CD4-positive, CD25-positive, alpha-beta regulatory T cell (primary cell): ENCODE data around the gene HIVEP3. TPM values are rescaled to one million over a fixed set of nuclear protein-coding genes. Genes with fewer than 3 reads are reported as not detected.

Source experiments
- ATAC-seq, 2 donors: fragments of 150-1000 bp; cut with Tn5 transposase; one replicate each; pipeline ENCODE4 v1.10.0; 2021; ENCODE audit warnings: low read depth in 2 of 2, moderate number of reproducible peaks in 2 of 2, moderate library complexity in 1 of 2
- DNase-seq, 3 donors: peaks; one replicate each; pipeline versions ENCODE4 v3.0.0 to v3.0.0-alpha.2; 2012 to 2022; ENCODE audit warnings: mixed read lengths in 1 of 3
- H3K27ac ChIP-seq: one replicate; pipeline ENCODE4 v1.7.0; 2013; ENCODE audit warnings: mild to moderate bottlenecking, low read length; ENCODE audit not compliant: insufficient read depth, poor library complexity, severe bottlenecking
- H3K27me3 ChIP-seq: one replicate; pipeline ENCODE4 v1.7.0; 2013; ENCODE audit warnings: low read length; ENCODE audit not compliant: control insufficient read depth, insufficient read depth
- H3K36me3 ChIP-seq: one replicate; pipeline ENCODE4 v1.7.0; 2013; ENCODE audit warnings: mild to moderate bottlenecking, low read length, moderate library complexity; ENCODE audit not compliant: control insufficient read depth, insufficient read depth
- H3K4me1 ChIP-seq: 2 replicates; pipeline ENCODE4 v1.7.0; 2013; ENCODE audit warnings: mild to moderate bottlenecking, low read length; ENCODE audit not compliant: insufficient read depth, control insufficient read depth, poor library complexity, severe bottlenecking
- H3K4me3 ChIP-seq: one replicate; pipeline ENCODE4 v1.7.0; 2013; ENCODE audit warnings: low read depth, mild to moderate bottlenecking, low read length, moderate library complexity
- H3K9me3 ChIP-seq, 2 experiments: 1 replicate in 1 of 2; 2 replicates in 1 of 2; pipeline ENCODE4 v1.7.0; 2013; ENCODE audit warnings: low read length in 2 of 2, mild to moderate bottlenecking in 1 of 2, moderate library complexity in 1 of 2; ENCODE audit not compliant: control insufficient read depth in 2 of 2
- H3K27ac Mint-ChIP-seq, 3 donors: one replicate each; pipeline ENCODE4 v1.8.0; 2020 to 2022; ENCODE audit warnings: mild to moderate bottlenecking in 3 of 3, mixed read lengths in 3 of 3, moderate library complexity in 2 of 3
- H3K27me3 Mint-ChIP-seq: one replicate; pipeline ENCODE4 v1.8.0; 2022; ENCODE audit warnings: mild to moderate bottlenecking, mixed read lengths
- H3K36me3 Mint-ChIP-seq: one replicate; pipeline ENCODE4 v1.8.0; 2020; ENCODE audit warnings: mixed read lengths
- H3K4me1 Mint-ChIP-seq, 4 donors: one replicate each; pipeline ENCODE4 v1.8.0; 2020 to 2022; ENCODE audit warnings: mixed read lengths in 4 of 4, mild to moderate bottlenecking in 1 of 4
- H3K4me3 Mint-ChIP-seq, 4 donors: one replicate each; pipeline ENCODE4 v1.8.0; 2020 to 2022; ENCODE audit warnings: mild to moderate bottlenecking in 4 of 4, mixed read lengths in 4 of 4, moderate library complexity in 3 of 4
- H3K9me3 Mint-ChIP-seq, 7 donors: one replicate each; pipeline ENCODE4 v1.8.0; 2020 to 2022; ENCODE audit warnings: mixed read lengths in 7 of 7, mild to moderate bottlenecking in 3 of 7, moderate library complexity in 2 of 7
- polyA plus RNA-seq, 4 donors: library from polyadenylated mRNA; unstranded; fragments of 300-500 nt; fragmentation: Illumina TruSeq; gene quantifications; one replicate each; pipeline ENCODE4 v1.2.3, GENCODE V29; 2021
- total RNA-seq: library from RNA; stranded (reverse); gene quantifications from one replicate; pipeline ENCODE4 v1.2.3, GENCODE V29; 2022

The HIVEP3 gene
- total RNA-seq: 17.2 TPM
- polyA plus RNA-seq: 10 to 100 TPM in 1 of 4 donors, 1 to 10 TPM in 3; 3.9 to 10.9 (median 6.0) TPM

- H3K4me3 Mint-ChIP-seq: peak within 1 kb of the TSS; percentile 90 to 97 (median 92)
- no peaks in the 10 kb centered on the region for H3K36me3 ChIP-seq
- H3K4me1 Mint-ChIP-seq: peaks cover 26 to 74% (median 59%) of the 10 kb centered on the region in 4 donors
- H3K36me3 Mint-ChIP-seq: no peaks in the 10 kb centered on the region
- H3K4me3 ChIP-seq: peak within 1 kb of the TSS; percentile 90
- no peaks in the 10 kb centered on the region for H3K27me3 ChIP-seq
- H3K4me1 ChIP-seq: peaks cover 70% of the 10 kb centered on the region
- ATAC-seq (no peak), DNase-seq (peak in 1 of 3 donors; percentile 26)
- no peaks in the 10 kb centered on the region for H3K27me3 Mint-ChIP-seq
- no peaks in the 10 kb centered on the region for H3K9me3 ChIP-seq
- H3K9me3 Mint-ChIP-seq: peaks cover 0 to 1% (median 0%) of the 10 kb centered on the region in 7 donors
- peak within 1 kb of the TSS; percentile 78 for H3K27ac ChIP-seq
- H3K27ac Mint-ChIP-seq: peak within 1 kb of the TSS; percentile 95 to 99 (median 98)
Measured at GRCh38 chr1:41918450-41919043, at the start of gene HIVEP3. HIVEP3 (minus strand) TSS chr1:41918922.

GRCh38 chr1:41964400-41964799 lies 45.7 kb upstream of the HIVEP3 start:
- no peaks in the 10 kb centered on the region for H3K27me3 Mint-ChIP-seq
- H3K27me3 ChIP-seq: no peaks in the 10 kb centered on the region
- H3K9me3 ChIP-seq: peaks cover 0 to 2% of the 10 kb centered on the region in 2 experiments
- no peaks in the 10 kb centered on the region for H3K36me3 ChIP-seq
- no peaks in the 10 kb centered on the region for H3K4me1 ChIP-seq
- H3K27ac ChIP-seq: no peak overlapping the region
- no peak overlapping the region for H3K4me3 Mint-ChIP-seq
- no peak overlapping the region for H3K27ac Mint-ChIP-seq
- peaks cover 0 to 6% (median 3%) of the 10 kb centered on the region in 4 donors for H3K4me1 Mint-ChIP-seq
- no peak overlapping the region for H3K4me3 ChIP-seq
- H3K36me3 Mint-ChIP-seq: peaks cover 9% of the 10 kb centered on the region
- ATAC-seq (no peak), DNase-seq (no peak)
- peaks cover 0 to 14% (median 2%) of the 10 kb centered on the region in 7 donors for H3K9me3 Mint-ChIP-seq

DNA sequence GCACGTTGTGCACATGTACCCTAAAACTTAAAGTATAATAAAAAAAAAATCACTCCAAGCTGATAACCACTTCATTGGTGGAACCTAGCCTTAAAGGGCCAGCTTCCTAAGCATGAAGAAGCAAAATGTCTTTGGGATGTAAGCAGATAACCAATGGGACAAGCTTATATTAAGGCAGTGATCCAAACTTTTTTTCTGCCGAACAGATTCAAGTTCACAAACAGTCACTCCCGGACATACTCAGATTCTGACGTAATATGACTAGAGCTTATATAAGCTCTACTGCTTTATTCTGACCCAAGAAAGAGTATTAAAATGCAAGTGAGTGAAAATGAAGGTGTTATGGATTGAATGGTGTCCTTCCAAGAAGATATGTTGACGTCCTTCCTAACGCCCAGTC lies 44.9 kb upstream of the HIVEP3 start:
- H3K4me1 ChIP-seq: no peaks in the 10 kb centered on the region
- Mint-ChIP-seq H3K4me1 (peaks cover 0 to 6% (median 3%) of the 10 kb centered on the region in 4 donors), H3K27me3 (no peaks in the 10 kb centered on the region), H3K9me3 (peaks cover 0 to 13% (median 2%) of the 10 kb centered on the region in 7 donors), H3K36me3 (peaks cover 9% of the 10 kb centered on the region), H3K27ac (peak overlapping the region in 1 of 3 donors; percentile 64), H3K4me3 (no peak overlapping the region)
- H3K4me3 ChIP-seq: no peak overlapping the region
- no peak for DNase-seq
- ATAC-seq: no peak
- peaks cover 0 to 2% of the 10 kb centered on the region in 2 experiments for H3K9me3 ChIP-seq
- no peaks in the 10 kb centered on the region for H3K27me3 ChIP-seq
- no peaks in the 10 kb centered on the region for H3K36me3 ChIP-seq
- H3K27ac ChIP-seq: no peak overlapping the region

- Histone ChIP-seq H3K27me3 (no peaks in the 10 kb centered on the region), H3K4me3 (no peak overlapping the region), H3K4me1 (no peaks in the 10 kb centered on the region), H3K9me3 (no peaks in the 10 kb centered on the region), H3K36me3 (no peaks in the 10 kb centered on the region), H3K27ac (no peak overlapping the region)
- H3K27ac Mint-ChIP-seq: peak overlapping the region in 1 of 3 donors; percentile 33
- no peaks in the 10 kb centered on the region for H3K36me3 Mint-ChIP-seq
- H3K4me1 Mint-ChIP-seq: peaks cover 0 to 18% (median 11%) of the 10 kb centered on the region in 4 donors
- no peaks in the 10 kb centered on the region for H3K27me3 Mint-ChIP-seq
- ATAC-seq: no peak
- DNase-seq: no peak
- H3K9me3 Mint-ChIP-seq: peaks cover 0 to 2% (median 0%) of the 10 kb centered on the region in 7 donors
- no peak overlapping the region for H3K4me3 Mint-ChIP-seq
Measured at GRCh38 chr1:41958015-41958673, 39.4 kb upstream of the HIVEP3 start.

GRCh38 chr1:41957568-41957967 lies 38.8 kb upstream of the HIVEP3 start:
- H3K4me3 Mint-ChIP-seq: no peak overlapping the region
- ATAC-seq: no peak
- H3K27ac Mint-ChIP-seq: peak overlapping the region in 1 of 3 donors; percentile 22
- H3K27me3 Mint-ChIP-seq: peaks cover under 1% of the 10 kb centered on the region
- H3K36me3 Mint-ChIP-seq: no peaks in the 10 kb centered on the region
- Histone ChIP-seq H3K9me3 (no peaks in the 10 kb centered on the region), H3K27me3 (no peaks in the 10 kb centered on the region), H3K4me3 (no peak overlapping the region), H3K27ac (no peak overlapping the region), H3K36me3 (no peaks in the 10 kb centered on the region), H3K4me1 (no peaks in the 10 kb centered on the region)
- peaks cover 0 to 18% (median 11%) of the 10 kb centered on the region in 4 donors for H3K4me1 Mint-ChIP-seq
- H3K9me3 Mint-ChIP-seq: peaks cover 0 to 1% (median 0%) of the 10 kb centered on the region in 7 donors
- DNase-seq: no peak

GRCh38 chr1:41955461-41956159 lies 36.9 kb upstream of the HIVEP3 start:
- H3K27ac Mint-ChIP-seq: peak overlapping the region in 1 of 3 donors; percentile 37
- peaks cover 1 to 9% (median 4%) of the 10 kb centered on the region in 7 donors for H3K9me3 Mint-ChIP-seq
- Histone ChIP-seq H3K9me3 (peaks cover 3 to 7% of the 10 kb centered on the region in 2 experiments), H3K27ac (no peak overlapping the region), H3K4me3 (no peak overlapping the region), H3K27me3 (no peaks in the 10 kb centered on the region), H3K36me3 (no peaks in the 10 kb centered on the region), H3K4me1 (no peaks in the 10 kb centered on the region)
- H3K27me3 Mint-ChIP-seq: peaks cover 4% of the 10 kb centered on the region
- DNase-seq: peak in 1 of 3 donors; percentile 6
- H3K36me3 Mint-ChIP-seq: no peaks in the 10 kb centered on the region
- H3K4me3 Mint-ChIP-seq: no peak overlapping the region
- peak in 1 of 2 donors; percentile 40 for ATAC-seq
- H3K4me1 Mint-ChIP-seq: peaks cover 0 to 14% (median 11%) of the 10 kb centered on the region in 4 donors

DNA sequence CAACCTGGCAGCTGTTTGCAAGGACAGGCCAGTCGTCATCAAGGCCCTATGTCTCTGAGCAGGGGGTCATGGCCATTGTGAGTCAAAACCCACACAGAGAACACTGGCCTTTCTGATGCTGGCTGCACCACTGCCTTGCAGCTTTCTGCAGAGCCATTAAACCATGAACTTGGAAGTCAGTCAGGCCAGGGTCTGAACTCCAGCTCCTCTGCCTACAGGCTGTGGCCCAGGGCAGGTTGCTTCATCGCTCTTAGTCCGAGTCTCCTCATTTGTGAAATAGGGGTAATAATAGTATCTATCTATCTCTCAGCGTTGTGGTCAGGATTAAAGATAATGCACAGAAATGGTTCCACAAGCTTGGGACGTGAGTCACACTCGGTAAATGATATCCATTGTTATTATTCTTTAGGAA lies 35.8 kb upstream of the HIVEP3 start:
- Mint-ChIP-seq H3K36me3 (no peaks in the 10 kb centered on the region), H3K9me3 (peaks cover 2 to 14% (median 6%) of the 10 kb centered on the region in 7 donors), H3K4me1 (peaks cover 0 to 14% (median 9%) of the 10 kb centered on the region in 4 donors), H3K4me3 (no peak overlapping the region), H3K27ac (peak overlapping the region in 1 of 3 donors; percentile 28), H3K27me3 (peaks cover 4% of the 10 kb centered on the region)
- no peaks in the 10 kb centered on the region for H3K4me1 ChIP-seq
- H3K4me3 ChIP-seq: no peak overlapping the region
- no peak overlapping the region for H3K27ac ChIP-seq
- no peaks in the 10 kb centered on the region for H3K36me3 ChIP-seq
- DNase-seq: no peak
- H3K9me3 ChIP-seq: peaks cover 3 to 16% of the 10 kb centered on the region in 2 experiments
- no peaks in the 10 kb centered on the region for H3K27me3 ChIP-seq
- no peak for ATAC-seq
